ENCODE measurements around the gene KPNA5. TPM values are rescaled to one million over a fixed set of nuclear protein-coding genes. Genes with fewer than 3 reads are reported as not detected.

The KPNA5 gene
- total RNA-seq, 4 donors from 2014 or later, result 0.20 to 5.6 (median 2.2) TPM

GRCh38 chr6:116741571-116741970 lies 60.6 kb downstream of the KPNA5 start:
- intact Hi-C loops (cut with DNase I; ENCODE audit: low total_unique reads) (no loop called here), in situ Hi-C loops (cut with MboI; ENCODE audit: low pct_ligation_motif_present in 1 of 4, low pct_unique_long_range_greater_than_20kb in 1 of 4, low sequenced_read_pairs in 3 of 4) (no loop called here)
- H3K27ac ChIP-seq, result no peak overlapping the region
- WGBS, 2 donors (ENCODE audit: low coverage in 1 of 2), result 57 to 67% methylated on average over 1 of the region's 1 CpG
- H3K4me3 ChIP-seq, result no peak overlapping the region
- H3K36me3 ChIP-seq, result no peaks in the 10 kb centered on the region
- peaks cover 0 to 2% of the 10 kb centered on the region in 2 donors for H3K9me3 ChIP-seq
- H3K27me3 ChIP-seq, result no peaks in the 10 kb centered on the region
- DNase-seq, result no peak
- TF ChIP-seq POLR2A (IDR thresholded peaks at IDR 0.05), result no peak
- no peak for TF ChIP-seq EP300 (IDR thresholded peaks at IDR 0.05; ENCODE audit: low read depth)
- no peak for TF ChIP-seq CTCF (IDR thresholded peaks at IDR 0.05)
- TF ChIP-seq POLR2AphosphoS5 (IDR thresholded peaks at IDR 0.05), result no peak
- no peaks in the 10 kb centered on the region for H3K4me1 ChIP-seq

GRCh38 chr6:116745176-116745575 lies 64.2 kb downstream of the KPNA5 start:
- intact Hi-C loops (cut with DNase I; ENCODE audit: low total_unique reads), result no loop called here
- Histone ChIP-seq H3K9me3 (no peaks in the 10 kb centered on the region), H3K4me1 (no peaks in the 10 kb centered on the region), H3K27ac (no peak overlapping the region), H3K27me3 (no peaks in the 10 kb centered on the region), H3K36me3 (no peaks in the 10 kb centered on the region), H3K4me3 (no peak overlapping the region)
- 89 to 92% methylated on average over 5 of the region's 5 CpGs for WGBS, 2 donors (ENCODE audit: low coverage in 1 of 2)
- TF ChIP-seq POLR2A (IDR thresholded peaks at IDR 0.05) (no peak), EP300 (IDR thresholded peaks at IDR 0.05; ENCODE audit: low read depth) (no peak), CTCF (IDR thresholded peaks at IDR 0.05) (no peak), POLR2AphosphoS5 (IDR thresholded peaks at IDR 0.05) (no peak)
- DNase-seq, result no peak
- in situ Hi-C loops (cut with MboI; ENCODE audit: low pct_ligation_motif_present in 1 of 4, low pct_unique_long_range_greater_than_20kb in 1 of 4, low sequenced_read_pairs in 3 of 4), result no loop called here

- 67 to 75% methylated on average over 4 of the region's 4 CpGs for WGBS, 2 donors (ENCODE audit: low coverage in 1 of 2)
- in situ Hi-C loops (cut with MboI; ENCODE audit: low pct_ligation_motif_present in 1 of 4, low pct_unique_long_range_greater_than_20kb in 1 of 4, low sequenced_read_pairs in 3 of 4) (no loop called here), intact Hi-C loops (cut with DNase I; ENCODE audit: low total_unique reads) (no loop called here)
- TF ChIP-seq CTCF (IDR thresholded peaks at IDR 0.05), result no peak
- TF ChIP-seq EP300 (IDR thresholded peaks at IDR 0.05; ENCODE audit: low read depth), result no peak
- TF ChIP-seq POLR2A (IDR thresholded peaks at IDR 0.05), result no peak
- Histone ChIP-seq H3K27me3 (peaks cover 49% of the 10 kb centered on the region), H3K4me3 (no peak overlapping the region), H3K27ac (no peak overlapping the region), H3K9me3 (no peaks in the 10 kb centered on the region), H3K4me1 (peaks cover 0 to 17% (median 5%) of the 10 kb centered on the region in 4 donors), H3K36me3 (no peaks in the 10 kb centered on the region)
- DNase-seq, result no peak
Measured at GRCh38 chr6:116761779-116762178, 80.8 kb downstream of the KPNA5 start.

- intact Hi-C loops (cut with DNase I; ENCODE audit: low total_unique reads) (no loop called here), in situ Hi-C loops (cut with MboI; ENCODE audit: low pct_ligation_motif_present in 1 of 4, low pct_unique_long_range_greater_than_20kb in 1 of 4, low sequenced_read_pairs in 3 of 4) (no loop called here)
- peaks cover 54% of the 10 kb centered on the region for H3K27me3 ChIP-seq
- 89 to 100% methylated on average over 1 of the region's 1 CpG for WGBS, 2 donors (ENCODE audit: low coverage in 1 of 2)
- no peak for DNase-seq
- H3K4me3 ChIP-seq, result no peak overlapping the region
- peaks cover 0 to 17% (median 5%) of the 10 kb centered on the region in 4 donors for H3K4me1 ChIP-seq
- no peak overlapping the region for H3K27ac ChIP-seq
- H3K9me3 ChIP-seq, result no peaks in the 10 kb centered on the region
- H3K36me3 ChIP-seq, result no peaks in the 10 kb centered on the region
- TF ChIP-seq EP300 (IDR thresholded peaks at IDR 0.05; ENCODE audit: low read depth), result no peak
- no peak for TF ChIP-seq CTCF (IDR thresholded peaks at IDR 0.05)
- no peak for TF ChIP-seq POLR2A (IDR thresholded peaks at IDR 0.05)
- TF ChIP-seq POLR2AphosphoS5 (IDR thresholded peaks at IDR 0.05), result no peak
Measured at GRCh38 chr6:116762235-116762634, 81.2 kb downstream of the KPNA5 start.

Data from transverse colon (tissue), 4 donors.